Measurements from ENCODE around the gene LRRTM2.

LRRTM2 gene

GRCh38 chr5:138898299-138898698, 23.2 kb upstream of the LRRTM2 start:
- Histone ChIP-seq H3K4me1 (peaks cover 0 to 9% (median 0%) of the 10 kb centered on the region in 4 donors), H3K9me3 (no peaks in the 10 kb centered on the region), H3K4me3 (no peak overlapping the region), H3K27ac (no peak overlapping the region), H3K36me3 (peaks cover 0 to 35% (median 8%) of the 10 kb centered on the region in 3 donors), H3K27me3 (no peaks in the 10 kb centered on the region)
- intact Hi-C loops (cut with DNase I; ENCODE audit: low total_unique reads): no loop called here
- no peak for TF ChIP-seq CTCF (IDR thresholded peaks at IDR 0.05)
- no peak for DNase-seq

DNA sequence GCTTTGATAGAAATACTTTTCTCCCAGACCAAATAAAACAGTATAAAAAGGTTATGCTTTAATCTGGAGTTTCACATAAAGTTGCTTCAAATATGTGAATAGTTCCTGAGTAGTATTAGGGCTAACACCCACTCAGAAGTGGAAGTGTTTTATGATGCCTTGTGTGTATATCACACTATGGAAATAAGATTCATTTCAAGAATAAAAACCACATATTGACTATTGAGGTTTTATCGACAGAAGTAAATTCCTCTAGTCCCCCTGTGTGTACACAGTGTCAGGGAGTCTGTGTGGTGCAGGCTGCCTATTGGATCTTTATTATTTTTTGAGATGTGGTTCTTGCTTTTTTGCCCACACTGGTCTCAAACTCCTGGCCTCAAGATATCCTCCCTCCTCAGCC, 20.8 kb upstream of the LRRTM2 start:
- no peak for DNase-seq
- H3K27me3 ChIP-seq: no peaks in the 10 kb centered on the region
- TF ChIP-seq CTCF (IDR thresholded peaks at IDR 0.05): no peak
- peaks cover 4 to 31% (median 7%) of the 10 kb centered on the region in 3 donors for H3K36me3 ChIP-seq
- no peak overlapping the region for H3K27ac ChIP-seq
- H3K9me3 ChIP-seq: no peaks in the 10 kb centered on the region
- H3K4me1 ChIP-seq: peaks cover 0 to 9% (median 0%) of the 10 kb centered on the region in 4 donors
- H3K4me3 ChIP-seq: no peak overlapping the region
- intact Hi-C loops (cut with DNase I; ENCODE audit: low total_unique reads): no loop called here

DNA sequence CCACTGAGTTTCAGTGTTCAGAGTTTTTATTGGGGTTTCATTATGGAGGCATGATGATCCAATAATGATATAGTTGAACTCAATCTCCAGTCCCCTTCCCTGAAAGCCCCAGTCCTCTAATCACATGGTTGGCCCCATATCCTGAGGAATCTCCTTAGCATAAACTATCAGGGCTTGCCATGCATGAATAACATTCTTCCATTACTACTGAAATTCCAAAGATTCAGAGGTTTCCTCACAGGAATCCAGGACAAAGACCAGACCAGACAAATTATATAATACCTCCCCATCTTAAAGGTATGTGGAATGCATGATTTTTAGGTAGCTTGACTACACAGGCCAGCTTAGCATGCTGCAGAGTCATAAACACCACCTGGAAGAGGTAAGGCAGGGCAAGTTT, 15.5 kb upstream of the LRRTM2 start:
- Histone ChIP-seq H3K36me3 (peaks cover 50 to 63% (median 55%) of the 10 kb centered on the region in 3 donors), H3K4me1 (no peaks in the 10 kb centered on the region), H3K9me3 (no peaks in the 10 kb centered on the region), H3K27me3 (no peaks in the 10 kb centered on the region), H3K27ac (no peak overlapping the region), H3K4me3 (no peak overlapping the region)
- intact Hi-C loops (cut with DNase I; ENCODE audit: low total_unique reads): no loop called here
- no peak for DNase-seq
- TF ChIP-seq CTCF (IDR thresholded peaks at IDR 0.05): no peak

DNA sequence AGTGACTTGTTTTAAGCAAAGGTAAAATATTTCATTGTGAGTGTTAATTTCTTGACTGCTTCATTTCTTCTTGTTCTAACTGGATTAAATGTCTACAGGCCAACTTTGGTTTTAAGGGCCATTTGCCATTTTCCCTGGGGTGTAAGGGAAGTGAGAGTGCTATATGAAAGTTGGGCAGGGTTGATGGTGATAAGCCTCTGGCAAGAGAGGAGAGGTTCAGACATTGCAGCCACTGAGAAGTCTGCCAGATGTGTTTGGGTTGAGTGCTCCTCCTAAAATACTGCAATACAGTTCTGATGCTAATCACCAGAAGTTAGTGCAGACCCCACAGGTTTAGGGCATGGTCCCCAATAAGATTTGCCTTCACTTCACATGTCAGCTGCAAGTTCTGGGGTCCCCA, 14.9 kb upstream of the LRRTM2 start:
- peaks cover 50 to 63% (median 55%) of the 10 kb centered on the region in 3 donors for H3K36me3 ChIP-seq
- TF ChIP-seq CTCF (IDR thresholded peaks at IDR 0.05): no peak
- DNase-seq: no peak
- no peak overlapping the region for H3K27ac ChIP-seq
- no peak overlapping the region for H3K4me3 ChIP-seq
- no peaks in the 10 kb centered on the region for H3K27me3 ChIP-seq
- intact Hi-C loops (cut with DNase I; ENCODE audit: low total_unique reads): no loop called here
- no peaks in the 10 kb centered on the region for H3K4me1 ChIP-seq
- no peaks in the 10 kb centered on the region for H3K9me3 ChIP-seq

GRCh38 chr5:138884554-138884953, 9.4 kb upstream of the LRRTM2 start:
- peaks cover 29 to 37% (median 32%) of the 10 kb centered on the region in 3 donors for H3K36me3 ChIP-seq
- no peak for TF ChIP-seq CTCF (IDR thresholded peaks at IDR 0.05)
- no peak overlapping the region for H3K4me3 ChIP-seq
- H3K4me1 ChIP-seq: peaks cover 0 to 10% (median 3%) of the 10 kb centered on the region in 4 donors
- H3K27me3 ChIP-seq: no peaks in the 10 kb centered on the region
- intact Hi-C loops (cut with DNase I; ENCODE audit: low total_unique reads): no loop called here
- H3K9me3 ChIP-seq: no peaks in the 10 kb centered on the region
- no peak overlapping the region for H3K27ac ChIP-seq
- no peak for DNase-seq

DNA sequence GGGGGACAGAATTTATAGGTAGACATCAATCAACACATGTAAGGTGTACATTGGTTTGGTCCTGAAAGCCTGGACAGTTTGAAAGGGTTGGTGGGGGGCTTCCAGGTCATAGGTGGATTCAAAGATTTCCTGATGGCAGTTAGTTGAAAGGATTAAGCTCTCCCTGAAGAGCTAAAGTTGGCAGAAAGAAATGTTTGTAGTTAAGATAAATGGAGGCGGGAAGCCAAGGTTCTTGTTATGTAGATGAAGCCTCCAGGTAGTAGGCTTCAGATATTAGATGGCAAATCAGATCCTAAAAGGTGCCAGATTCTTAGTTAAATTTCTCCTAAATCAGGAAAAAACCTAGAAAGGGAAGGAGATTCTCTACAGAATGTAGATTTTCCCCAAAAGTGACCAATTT, 9.0 kb upstream of the LRRTM2 start:
- peaks cover 0 to 10% (median 3%) of the 10 kb centered on the region in 4 donors for H3K4me1 ChIP-seq
- H3K4me3 ChIP-seq: no peak overlapping the region
- no peaks in the 10 kb centered on the region for H3K9me3 ChIP-seq
- DNase-seq: no peak
- intact Hi-C loops (cut with DNase I; ENCODE audit: low total_unique reads): no loop called here
- TF ChIP-seq CTCF (IDR thresholded peaks at IDR 0.05): no peak
- peaks cover 25 to 33% (median 27%) of the 10 kb centered on the region in 3 donors for H3K36me3 ChIP-seq
- no peaks in the 10 kb centered on the region for H3K27me3 ChIP-seq
- no peak overlapping the region for H3K27ac ChIP-seq
